ENCODE data around the gene TEX2.
A peak's percentile ranks its signal among the peaks of the same experiment; 100 is the strongest.

Gene TEX2

DNA sequence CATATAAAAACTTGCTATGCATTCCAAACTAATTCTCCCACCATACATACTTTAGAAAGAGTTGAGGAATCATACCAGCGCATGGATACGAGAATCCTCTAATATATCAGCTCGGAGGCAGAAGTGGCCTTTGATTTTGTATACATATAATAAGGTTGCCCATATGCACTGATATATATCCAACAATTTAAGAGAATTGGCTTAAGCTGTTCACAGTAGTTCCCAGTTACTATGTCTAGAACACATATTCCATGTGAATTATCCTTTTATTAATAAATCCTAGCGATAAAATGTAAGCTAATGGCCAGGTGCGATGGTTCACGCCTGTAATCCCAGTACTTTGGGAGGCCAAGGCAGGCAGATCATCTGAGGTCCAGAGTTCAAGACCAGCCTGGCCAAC lies 113.9 kb downstream of the TEX2 start:
- Histone ChIP-seq H3K27me3 (ENCODE audit: insufficient read depth, low read length) (no peaks in the 10 kb centered on the region), H3K79me2 (ENCODE audit: insufficient read depth, low read length) (no peaks in the 10 kb centered on the region), H3K4me3 (ENCODE audit: low read depth, low read length, poor library complexity, severe bottlenecking) (no peak overlapping the region), H3K4me1 (ENCODE audit: insufficient read depth, low read length, severe bottlenecking) (peaks cover 22% of the 10 kb centered on the region), H3K9me3 (ENCODE audit: low read length) (no peaks in the 10 kb centered on the region), H3K4me2 (ENCODE audit: low read length) (no peak overlapping the region), H3K9ac (ENCODE audit: low read length) (no peak overlapping the region), H3K36me3 (ENCODE audit: insufficient read depth, low read length) (peaks cover 27% of the 10 kb centered on the region), H3K27ac (ENCODE audit: low read depth, low read length, poor library complexity, severe bottlenecking) (no peak overlapping the region), H3F3A (ENCODE audit: insufficient read depth, low read length) (no peaks in the 10 kb centered on the region), H2AFZ (ENCODE audit: low read length) (no peak overlapping the region), H4K20me1 (ENCODE audit: insufficient read depth, low read length) (no peaks in the 10 kb centered on the region), H3K9me2 (ENCODE audit: low read depth, low read length) (no peaks in the 10 kb centered on the region)
- TF ChIP-seq CTCF (IDR thresholded peaks at IDR 0.05; ENCODE audit: low read length) (no peak), EZH2 (IDR thresholded peaks at IDR 0.05; ENCODE audit: borderline replicate concordance, low read length) (no peak)

DNA sequence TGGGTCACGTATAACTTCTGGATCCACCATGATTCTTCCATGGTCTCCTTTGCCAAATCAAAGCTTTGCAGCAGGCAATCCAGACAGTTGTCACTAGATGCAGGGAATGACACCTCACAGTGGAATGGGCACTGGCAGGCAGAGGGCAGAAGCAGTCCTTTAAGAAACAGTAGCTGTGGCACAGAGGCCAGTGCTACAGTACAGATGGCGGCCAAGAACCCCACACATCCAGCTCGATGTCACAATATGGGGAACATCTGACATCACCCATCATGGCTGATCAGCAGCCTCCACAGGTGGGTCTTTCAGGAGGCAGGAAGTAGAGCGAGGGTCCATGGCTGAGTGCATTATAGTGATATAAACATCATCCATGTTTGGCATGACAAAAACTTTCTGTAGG lies 114.4 kb downstream of the TEX2 start:
- H3K9me3 ChIP-seq (ENCODE audit: low read length), result no peaks in the 10 kb centered on the region
- no peaks in the 10 kb centered on the region for H3F3A ChIP-seq (ENCODE audit: insufficient read depth, low read length)
- H3K4me3 ChIP-seq (ENCODE audit: low read depth, low read length, poor library complexity, severe bottlenecking), result no peak overlapping the region
- H4K20me1 ChIP-seq (ENCODE audit: insufficient read depth, low read length), result no peaks in the 10 kb centered on the region
- H3K27me3 ChIP-seq (ENCODE audit: insufficient read depth, low read length), result no peaks in the 10 kb centered on the region
- H3K36me3 ChIP-seq (ENCODE audit: insufficient read depth, low read length), result peaks cover 27% of the 10 kb centered on the region
- H3K79me2 ChIP-seq (ENCODE audit: insufficient read depth, low read length), result no peaks in the 10 kb centered on the region
- no peak overlapping the region for H3K4me2 ChIP-seq (ENCODE audit: low read length)
- H2AFZ ChIP-seq (ENCODE audit: low read length), result no peak overlapping the region
- peak overlapping the region; percentile 91 for H3K27ac ChIP-seq (ENCODE audit: low read depth, low read length, poor library complexity, severe bottlenecking)
- H3K4me1 ChIP-seq (ENCODE audit: insufficient read depth, low read length, severe bottlenecking), result peaks cover 22% of the 10 kb centered on the region
- H3K9ac ChIP-seq (ENCODE audit: low read length), result no peak overlapping the region
- no peaks in the 10 kb centered on the region for H3K9me2 ChIP-seq (ENCODE audit: low read depth, low read length)
- TF ChIP-seq EZH2 (IDR thresholded peaks at IDR 0.05; ENCODE audit: borderline replicate concordance, low read length), result no peak
- no peak for TF ChIP-seq CTCF (IDR thresholded peaks at IDR 0.05; ENCODE audit: low read length)

DNA sequence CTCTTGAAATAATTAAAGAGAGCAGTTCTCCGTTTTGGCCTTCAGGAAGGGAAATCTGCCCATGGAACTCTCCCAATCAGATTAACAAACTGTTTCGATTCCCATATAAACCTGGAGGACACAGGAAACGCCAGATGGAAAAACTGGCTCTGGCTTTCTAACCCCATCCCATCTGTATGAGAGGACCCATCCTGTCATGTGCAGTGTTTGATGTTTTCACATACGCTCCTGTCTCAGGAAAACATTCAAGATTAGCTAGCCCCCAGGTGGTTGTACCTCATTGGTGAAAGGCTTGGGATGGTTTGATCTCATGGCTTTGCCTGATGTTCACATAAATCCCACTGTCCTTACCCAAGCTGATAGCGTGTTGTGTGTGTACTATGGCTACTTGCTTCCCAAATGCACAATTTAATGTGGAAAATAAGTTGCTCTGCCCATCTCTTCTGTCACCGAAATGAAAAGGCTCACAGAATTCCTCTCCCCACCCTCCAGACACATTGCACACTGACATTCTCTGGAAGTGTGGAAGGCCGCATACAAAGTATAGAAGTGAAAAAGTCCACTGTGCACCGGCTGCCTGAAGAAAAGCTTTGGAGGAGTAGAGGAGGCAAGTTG lies 114.9 kb downstream of the TEX2 start:
- peaks cover 27% of the 10 kb centered on the region for H3K36me3 ChIP-seq (ENCODE audit: insufficient read depth, low read length)
- peak overlapping the region; percentile 91 for H3K27ac ChIP-seq (ENCODE audit: low read depth, low read length, poor library complexity, severe bottlenecking)
- peak overlapping the region; percentile 89; the same call in 1 of the 2 replicates for H3K4me2 ChIP-seq (ENCODE audit: low read length)
- no peaks in the 10 kb centered on the region for H4K20me1 ChIP-seq (ENCODE audit: insufficient read depth, low read length)
- H3K9ac ChIP-seq (ENCODE audit: low read length), result peak overlapping the region; percentile 99; the same call in 1 of the 2 replicates
- H3K4me3 ChIP-seq (ENCODE audit: low read depth, low read length, poor library complexity, severe bottlenecking), result peak overlapping the region; percentile 97
- H3K27me3 ChIP-seq (ENCODE audit: insufficient read depth, low read length), result no peaks in the 10 kb centered on the region
- no peaks in the 10 kb centered on the region for H3K9me2 ChIP-seq (ENCODE audit: low read depth, low read length)
- peaks cover 22% of the 10 kb centered on the region for H3K4me1 ChIP-seq (ENCODE audit: insufficient read depth, low read length, severe bottlenecking)
- no peaks in the 10 kb centered on the region for H3K9me3 ChIP-seq (ENCODE audit: low read length)
- no peak for TF ChIP-seq EZH2 (IDR thresholded peaks at IDR 0.05; ENCODE audit: borderline replicate concordance, low read length)
- TF ChIP-seq CTCF (IDR thresholded peaks at IDR 0.05; ENCODE audit: low read length), result no peak
- no peaks in the 10 kb centered on the region for H3F3A ChIP-seq (ENCODE audit: insufficient read depth, low read length)
- H2AFZ ChIP-seq (ENCODE audit: low read length), result no peak overlapping the region
- no peaks in the 10 kb centered on the region for H3K79me2 ChIP-seq (ENCODE audit: insufficient read depth, low read length)

Data from OCI-LY1 (cell line).